ENCODE measurements around the gene ZSWIM7.

DNA sequence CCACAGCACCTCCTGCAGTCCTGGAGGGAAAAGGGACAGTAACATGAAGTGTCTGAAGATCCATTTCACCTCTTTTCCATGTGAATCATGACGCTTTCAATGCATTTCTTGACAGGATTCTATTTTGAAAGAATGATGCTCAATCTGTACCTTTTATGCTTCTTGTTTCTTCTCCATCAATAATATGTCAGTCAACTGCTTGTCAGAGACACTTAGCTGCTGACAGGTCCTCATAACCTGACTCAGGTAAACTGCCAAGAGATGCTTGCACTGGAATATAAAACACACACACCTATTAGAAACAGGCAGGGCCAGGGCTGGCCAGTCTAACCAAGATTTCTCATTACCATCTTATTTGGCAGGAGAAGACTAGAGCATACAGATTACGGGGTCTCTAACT, 21.6 kb downstream of the ZSWIM7 start:
- no peak for TF ChIP-seq TAF1 (IDR thresholded peaks at IDR 0.05; ENCODE audit: borderline replicate concordance, insufficient read depth, low read length)
- TF ChIP-seq POLR2AphosphoS5 (IDR thresholded peaks at IDR 0.05; ENCODE audit: low read depth, low read length): no peak
